HCT116 (cell line): ENCODE measurements around the gene HSD17B1. TPM values are rescaled to one million over a fixed set of nuclear protein-coding genes. Genes with fewer than 3 reads are reported as not detected.
A peak's percentile ranks its signal among the peaks of the same experiment; 100 is the strongest.

Experiments
- ATAC-seq: fragments of 200-7000 bp; cut with Tn5 transposase; 2 replicates; pipeline ENCODE4 v1.9.1; 2020; ENCODE audit warnings: mild to moderate bottlenecking, moderate library complexity
- BruUV-seq: library from RNA; stranded (reverse); fragments of 400-500 nt; replicated peaks from 2 replicates; lab custom pipeline; 2021; lab: Mats Ljungman, UMichigan
- CTCF ChIA-PET: fragments of 300-600 bp; sonication (Branson Sonifier 250); formaldehyde crosslinking; loops from one replicate; lab custom pipeline; 2021; ENCODE audit warnings: antibody characterized with exemption; lab: Charles Lee
- POLR2A ChIA-PET: fragments of 300-600, 350-600 bp; sonication (Branson Sonifier 250); formaldehyde crosslinking; loops from one replicate; lab custom pipeline; 2021; ENCODE audit warnings: antibody characterized with exemption; lab: Charles Lee
- RAD21 ChIA-PET, 2 experiments: fragments of 300-600 bp; sonication (Branson Sonifier 250); formaldehyde crosslinking; loops; one replicate each; lab custom pipeline; 2023; ENCODE audit warnings: low total read pairs in 2 of 2; ENCODE audit not compliant: uncharacterized antibody in 2 of 2, unreplicated experiment in 2 of 2, low non-redundant PET in 1 of 2; lab: Charles Lee
- DNase-seq: peaks from one replicate; pipeline ENCODE4 v3.0.0-alpha.2; 2010; ENCODE audit warnings: low read depth, low spot score
- H2AFZ ChIP-seq: fragments of 200-600 bp; shearing (Covaris generic), sonication (generic); 2 replicates; pipeline ENCODE4 v1.6.1; 2017; ENCODE audit warnings: low read depth, mixed run types, mixed read lengths, antibody characterized with exemption, low read length; ENCODE audit not compliant: poor library complexity, severe bottlenecking
- H3K27ac ChIP-seq: 2 replicates; pipeline ENCODE4 v1.5.1; 2012; ENCODE audit warnings: low read depth, low read length
- H3K27me3 ChIP-seq: fragments of 200-600 bp; sonication (generic); 2 replicates; pipeline ENCODE4 v1.6.1; 2016; ENCODE audit warnings: mixed run types, low read length, mixed read lengths; ENCODE audit not compliant: insufficient read depth
- H3K36me3 ChIP-seq, 2 experiments: fragments of 200-500 bp in 1 of 2; fragments of 200-600 bp in 1 of 2; sonication (Bioruptor generic) in 1 of 2; sonication (generic) in 1 of 2; 2 replicates each; pipeline versions ENCODE4 v1.5.1 to v1.6.1; 2014 to 2016; ENCODE audit warnings: low read length in 2 of 2, inconsistent platforms in 1 of 2, mixed read lengths in 1 of 2, mixed run types in 1 of 2; ENCODE audit not compliant: insufficient read depth in 2 of 2, control insufficient read depth in 1 of 2
- H3K4me1 ChIP-seq, 2 experiments: fragments of 200-600 bp in 1 of 2; sonication (generic) in 1 of 2; 2 replicates each; pipeline versions ENCODE4 v1.5.1 to v1.6.1; 2012 to 2017; ENCODE audit warnings: low read length in 2 of 2, inconsistent platforms in 1 of 2, mild to moderate bottlenecking in 1 of 2, mixed read lengths in 1 of 2, mixed run types in 1 of 2, moderate library complexity in 1 of 2; ENCODE audit not compliant: insufficient read depth in 2 of 2, control insufficient read depth in 1 of 2
- H3K4me2 ChIP-seq: fragments of 200-600 bp; sonication (generic); 2 replicates; pipeline ENCODE4 v1.6.1; 2017; ENCODE audit warnings: mixed run types, low read length, mixed read lengths
- H3K4me3 ChIP-seq, 2 experiments: fragments of 200-600 bp in 1 of 2; sonication (generic) in 1 of 2; replicated peaks in 1 of 2; 2 replicates each; pipeline ENCODE4 v1.5.1; 2011 to 2016; ENCODE audit warnings: low read length in 2 of 2, control low read depth in 1 of 2, low read depth in 1 of 2, mild to moderate bottlenecking in 1 of 2, mixed read lengths in 1 of 2, mixed run types in 1 of 2
- H3K79me2 ChIP-seq: fragments of 200-600 bp; sonication (generic); 2 replicates; pipeline ENCODE4 v1.6.1; 2017; ENCODE audit warnings: mild to moderate bottlenecking, mixed run types, low read length, moderate library complexity, mixed read lengths; ENCODE audit not compliant: insufficient read depth
- H3K9ac ChIP-seq: fragments of 200-600 bp; sonication (generic); 2 replicates; pipeline ENCODE4 v1.6.1; 2016; ENCODE audit warnings: low read length, mixed read lengths
- H3K9me2 ChIP-seq: fragments of 200-600 bp; sonication (generic), shearing (Covaris generic); 2 replicates; pipeline ENCODE4 v1.6.1; 2017; ENCODE audit warnings: mixed run types, mild to moderate bottlenecking, moderate library complexity; ENCODE audit not compliant: insufficient read depth
- H3K9me3 ChIP-seq, 2 experiments: fragments of 200-500 bp in 1 of 2; fragments of 200-600 bp in 1 of 2; sonication (Bioruptor generic) in 1 of 2; sonication (generic) in 1 of 2; 2 replicates each; pipeline ENCODE4 v1.6.1; 2014 to 2017; ENCODE audit warnings: low read length in 2 of 2, mixed read lengths in 2 of 2, inconsistent platforms in 1 of 2, low read depth in 1 of 2, mild to moderate bottlenecking in 1 of 2, mixed run types in 1 of 2, moderate library complexity in 1 of 2; ENCODE audit not compliant: control insufficient read depth in 1 of 2, insufficient read depth in 1 of 2
- H4K20me1 ChIP-seq: fragments of 200-600 bp; sonication (generic), shearing (Covaris generic); 2 replicates; pipeline ENCODE4 v1.6.1; 2017; ENCODE audit warnings: mixed run types, mild to moderate bottlenecking, moderate library complexity; ENCODE audit not compliant: insufficient read depth
- CTCF ChIP-seq, 3 experiments: fragments of 200-600 bp in 1 of 3; sonication (generic) in 1 of 3; IDR thresholded peaks in 2 of 3; conservative IDR thresholded peaks in 1 of 3; 2 replicates each; pipeline ENCODE4 v1.5.1; 2012 to 2017; ENCODE audit warnings: low read depth in 2 of 3, low read length in 2 of 3, antibody characterized with exemption in 1 of 3, borderline replicate concordance in 1 of 3, control low read depth in 1 of 3, mild to moderate bottlenecking in 1 of 3, mixed read lengths in 1 of 3, mixed run types in 1 of 3, moderate library complexity in 1 of 3; ENCODE audit not compliant: insufficient read depth in 1 of 3
- RAD21 ChIP-seq: IDR thresholded peaks from 2 replicates; pipeline ENCODE4 v1.6.1; 2012; ENCODE audit warnings: low read depth, mild to moderate bottlenecking
- REST ChIP-seq: IDR thresholded peaks from 2 replicates; pipeline ENCODE4 v1.6.1; 2012; ENCODE audit warnings: low read depth
- intact Hi-C: fragments of 100-400 bp; cut with micrococcal nuclease; formaldehyde crosslinking; loops from 2 replicates; pipeline ENCODE4 v1.10.0; 2022
- total RNA-seq: library from RNA; stranded (reverse); gene quantifications from one replicate; pipeline ENCODE4 v1.2.1, GENCODE V29; 2021; ENCODE audit not compliant: unreplicated experiment

The HSD17B1 gene
- total RNA-seq, 1 experiment from 2014 or later: 1.4 TPM

DNA sequence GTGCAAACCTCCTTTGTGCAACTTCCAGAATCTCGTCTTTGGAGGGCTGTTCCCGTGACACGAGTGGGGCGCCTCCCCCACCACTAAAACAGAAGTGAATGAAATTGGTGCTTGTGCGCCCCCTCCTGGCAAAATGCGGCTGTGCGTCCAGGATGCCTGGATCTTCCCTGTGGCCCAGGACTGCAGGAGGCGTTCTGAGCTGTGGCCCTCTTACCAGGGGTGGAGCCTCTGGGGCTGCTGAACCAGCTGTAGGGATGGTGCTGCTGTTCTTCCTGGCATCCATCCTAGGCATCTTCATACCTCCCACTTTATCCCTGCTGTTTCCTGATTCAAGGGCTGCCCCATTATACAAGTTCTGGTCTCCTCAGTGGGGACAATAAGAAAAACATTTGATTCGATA lies 35.2 kb upstream of the HSD17B1 start:
- intact Hi-C loops: loop anchor here (2.0 to 5.0 kb wide), 3 partner anchors 89 to 195 kb away; no protein-coding TSS in a partner anchor
- ChIA-PET POLR2A (interaction anchor here (0.6 to 4.6 kb wide), 3 partner anchors 10 to 516 kb away, joined by 3 to 28 read pairs (median 7); partner anchors contain the start of gene CAVIN1), CTCF (interaction anchor here (0.5 to 2.6 kb wide), 26 partner anchors 10 to 295 kb away, joined by 3 to 22 read pairs (median 4); partner anchors contain the start of genes CAVIN1, NAGLU and STAT3), RAD21 (interaction anchor here (0.6 to 1.2 kb wide), 3 partner anchors 9 to 10 kb away, joined by 3 to 6 read pairs (median 3); no protein-coding TSS in a partner anchor)
- no peaks in the 10 kb centered on the region for H3K79me2 ChIP-seq
- H3K9me3 ChIP-seq: no peaks in the 10 kb centered on the region
- peaks cover 39 to 52% of the 10 kb centered on the region in 2 experiments for H3K4me1 ChIP-seq
- no TSS peak for BruUV-seq
- H4K20me1 ChIP-seq: no peaks in the 10 kb centered on the region
- H3K4me3 ChIP-seq: no peak overlapping the region
- peak overlapping the region; percentile 78 for H3K4me2 ChIP-seq
- DNase-seq (peak; percentile 56), ATAC-seq (peak; percentile 75)
- no peaks in the 10 kb centered on the region for H3K9me2 ChIP-seq
- peaks cover 3 to 5% of the 10 kb centered on the region in 2 experiments; a peak in 3 of 4 replicates for H3K36me3 ChIP-seq
- H3K27ac ChIP-seq: peak overlapping the region; percentile 93
- no peak overlapping the region for H2AFZ ChIP-seq
- H3K9ac ChIP-seq: peak overlapping the region; percentile 63
- H3K27me3 ChIP-seq: no peaks in the 10 kb centered on the region
- TF ChIP-seq CTCF (IDR thresholded peaks at IDR 0.05 in 2 of 3, conservative IDR thresholded peaks at IDR 0.05 in 1 of 3; ENCODE audit: borderline replicate concordance in 1 of 3, insufficient read depth in 1 of 3, low read depth in 2 of 3, low read length in 2 of 3): peak; percentile 95 to 98 (median 97)
- peak; percentile 91 for TF ChIP-seq RAD21
- no peak for TF ChIP-seq REST
